Neural progenitor cell (in vitro differentiated cells): Measurements from ENCODE around the gene FECH.

Experiments used
- CTCF ChIP-seq: fragments of 200-600 bp; sonication (generic); IDR thresholded peaks from 2 replicates; pipeline ENCODE4 v1.5.1; 2017; ENCODE audit warnings: antibody characterized with exemption, mild to moderate bottlenecking
- EZH2 ChIP-seq: fragments of 200-600 bp; sonication (generic); IDR thresholded peaks from 2 replicates; pipeline ENCODE4 v1.6.1; 2017; ENCODE audit warnings: antibody characterized with exemption, mild to moderate bottlenecking, moderate library complexity

GRCh38 chr18:57544936-57545660 lies 41.4 kb downstream of the FECH start:
- TF ChIP-seq CTCF (no peak), EZH2 (no peak)
